CD4-positive, alpha-beta T cell (primary cell): ENCODE measurements around the gene OR10H4. TPM values are rescaled to one million over a fixed set of nuclear protein-coding genes. Genes with fewer than 3 reads are reported as not detected.

Source experiments
- ATAC-seq: fragments of 200-7000 bp; cut with Tn5 transposase; one replicate; pipeline ENCODE4 v1.10.0; 2022; ENCODE audit warnings: mild to moderate bottlenecking; ENCODE audit not compliant: poor library complexity
- CTCF ChIA-PET: fragments of 350-600 bp; sonication (Branson Sonifier 250); formaldehyde crosslinking; loops from one replicate; lab custom pipeline; 2021; ENCODE audit warnings: antibody characterized with exemption, inconsistent platforms; lab: Charles Lee
- POLR2A ChIA-PET: fragments of 350-600 bp; sonication (Branson Sonifier 250); formaldehyde crosslinking; loops from one replicate; lab custom pipeline; 2021; ENCODE audit warnings: antibody characterized with exemption, inconsistent platforms; lab: Charles Lee
- DNase-seq, 14 experiments: peaks; one replicate each; pipeline ENCODE4 v3.0.0-alpha.2; 2013 to 2020; ENCODE audit warnings: mixed read lengths in 2 of 14
- H3K27ac ChIP-seq, 2 donors: one replicate each; pipeline versions ENCODE4 v1.5.1 to v1.7.0; 2013; ENCODE audit warnings: low read length in 2 of 2, low read depth in 1 of 2, mild to moderate bottlenecking in 1 of 2
- H3K27me3 ChIP-seq, 2 experiments: 1 replicate in 1 of 2; 2 replicates in 1 of 2; pipeline versions ENCODE4 v1.6.1 to v1.7.0; 2013; ENCODE audit warnings: low read length in 2 of 2, control low read depth in 1 of 2, mild to moderate bottlenecking in 1 of 2, moderate library complexity in 1 of 2; ENCODE audit not compliant: insufficient read depth in 2 of 2, control insufficient read depth in 1 of 2
- H3K36me3 ChIP-seq: one replicate; pipeline ENCODE4 v1.6.1; 2013; ENCODE audit warnings: low read length, control low read depth; ENCODE audit not compliant: insufficient read depth
- H3K4me1 ChIP-seq: one replicate; pipeline ENCODE4 v1.6.1; 2013; ENCODE audit warnings: low read length, control low read depth; ENCODE audit not compliant: insufficient read depth
- H3K4me3 ChIP-seq: one replicate; pipeline ENCODE4 v1.5.1; 2013; ENCODE audit warnings: mild to moderate bottlenecking, low read length, moderate library complexity
- H3K9me3 ChIP-seq, 2 experiments: 1 replicate in 1 of 2; 2 replicates in 1 of 2; pipeline versions ENCODE4 v1.6.1 to v1.7.0; 2013; ENCODE audit warnings: low read length in 2 of 2, mild to moderate bottlenecking in 2 of 2, control low read depth in 1 of 2, moderate library complexity in 1 of 2; ENCODE audit not compliant: control insufficient read depth in 1 of 2, insufficient read depth in 1 of 2
- H3K27ac Mint-ChIP-seq: one replicate; pipeline ENCODE4 v1.8.0; 2020; ENCODE audit warnings: mixed read lengths
- H3K27me3 Mint-ChIP-seq: one replicate; pipeline ENCODE4 v1.8.0; 2021; ENCODE audit warnings: mixed read lengths
- H3K36me3 Mint-ChIP-seq: one replicate; pipeline ENCODE4 v1.8.0; 2021; ENCODE audit warnings: low read depth, mixed read lengths
- H3K4me1 Mint-ChIP-seq: one replicate; pipeline ENCODE4 v1.8.0; 2021; ENCODE audit warnings: low read depth, mixed read lengths
- H3K4me3 Mint-ChIP-seq: one replicate; pipeline ENCODE4 v1.8.0; 2020; ENCODE audit warnings: mild to moderate bottlenecking, mixed read lengths
- H3K9me3 Mint-ChIP-seq: one replicate; pipeline ENCODE4 v1.8.0; 2020; ENCODE audit warnings: mixed read lengths
- intact Hi-C, 2 experiments: fragments of 100-400 bp; cut with DNase I in 1 of 2; cut with micrococcal nuclease in 1 of 2; formaldehyde crosslinking; loops; one replicate each; pipeline versions ENCODE4 v1.15.1 to v1.9.0; 2023 to 2025; cut with DNase I, micrococcal nuclease
- total RNA-seq, 174 experiments: library from RNA in 2 of 174; stranded (reverse) in 2 of 174; gene quantifications; one replicate each; pipeline ENCODE4 v1.2.3 and lab custom pipeline; 2021 to 2026
- TF ChIP-seq, protein P1 (sequence below): fragments of 200-600 bp; IDR thresholded peaks from one replicate; pipeline ENCODE4 v1.8.0; 2022; ENCODE audit warnings: antibody characterized with exemption, mild to moderate bottlenecking

Gene OR10H4
- total RNA-seq, 2 experiments from 2014 or later: not detected

DNA sequence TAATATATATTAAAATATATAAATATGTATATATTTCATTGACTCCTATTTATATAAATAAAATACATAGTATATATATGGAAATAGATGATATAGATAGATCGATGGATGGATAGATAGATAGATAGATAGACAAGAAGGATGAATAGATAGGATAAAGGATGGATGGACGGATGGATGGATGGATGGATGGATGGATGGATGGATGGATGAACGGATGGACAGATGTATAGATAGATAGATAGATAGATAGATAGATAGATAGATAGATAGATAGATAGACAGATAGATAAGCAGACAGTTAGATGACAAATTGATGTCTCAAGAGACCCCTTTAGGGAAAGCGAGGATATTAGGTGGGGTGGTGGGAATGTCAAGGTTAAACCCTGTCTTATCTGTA lies 29.6 kb upstream of the OR10H4 start:
- Mint-ChIP-seq H3K4me3 (no peak overlapping the region), H3K27me3 (peaks cover 69% of the 10 kb centered on the region)
- POLR2A ChIA-PET: no interaction called here

DNA sequence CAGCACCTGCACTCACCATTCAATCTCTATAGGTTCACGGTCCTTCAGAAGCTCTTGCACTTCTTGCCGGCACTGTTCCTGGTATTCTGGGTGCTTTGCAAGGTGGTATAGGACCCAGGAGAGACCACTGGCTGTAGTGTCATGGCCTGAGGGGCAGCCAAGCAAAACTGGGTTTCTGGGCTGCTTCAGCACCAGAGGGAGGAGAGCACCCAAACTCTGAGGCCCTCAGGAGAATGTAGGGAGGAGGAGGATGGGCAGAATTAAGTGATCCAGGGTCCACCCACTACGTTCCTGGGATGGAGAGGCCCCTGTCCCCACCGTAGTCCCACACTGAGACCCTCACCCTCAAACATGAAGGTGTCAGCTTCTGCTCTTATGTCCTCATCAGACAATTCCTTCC lies 26.8 kb upstream of the OR10H4 start:
- Mint-ChIP-seq H3K36me3 (no peaks in the 10 kb centered on the region), H3K27me3 (peaks cover 77% of the 10 kb centered on the region), H3K4me3 (no peak overlapping the region), H3K9me3 (no peaks in the 10 kb centered on the region), H3K4me1 (no peaks in the 10 kb centered on the region), H3K27ac (no peak overlapping the region)
- Histone ChIP-seq H3K9me3 (no peaks in the 10 kb centered on the region), H3K27me3 (peaks cover 25 to 29% of the 10 kb centered on the region in 2 experiments), H3K4me3 (no peak overlapping the region), H3K27ac (no peak overlapping the region), H3K36me3 (no peaks in the 10 kb centered on the region), H3K4me1 (no peaks in the 10 kb centered on the region)
- TF ChIP-seq, protein P1, sequence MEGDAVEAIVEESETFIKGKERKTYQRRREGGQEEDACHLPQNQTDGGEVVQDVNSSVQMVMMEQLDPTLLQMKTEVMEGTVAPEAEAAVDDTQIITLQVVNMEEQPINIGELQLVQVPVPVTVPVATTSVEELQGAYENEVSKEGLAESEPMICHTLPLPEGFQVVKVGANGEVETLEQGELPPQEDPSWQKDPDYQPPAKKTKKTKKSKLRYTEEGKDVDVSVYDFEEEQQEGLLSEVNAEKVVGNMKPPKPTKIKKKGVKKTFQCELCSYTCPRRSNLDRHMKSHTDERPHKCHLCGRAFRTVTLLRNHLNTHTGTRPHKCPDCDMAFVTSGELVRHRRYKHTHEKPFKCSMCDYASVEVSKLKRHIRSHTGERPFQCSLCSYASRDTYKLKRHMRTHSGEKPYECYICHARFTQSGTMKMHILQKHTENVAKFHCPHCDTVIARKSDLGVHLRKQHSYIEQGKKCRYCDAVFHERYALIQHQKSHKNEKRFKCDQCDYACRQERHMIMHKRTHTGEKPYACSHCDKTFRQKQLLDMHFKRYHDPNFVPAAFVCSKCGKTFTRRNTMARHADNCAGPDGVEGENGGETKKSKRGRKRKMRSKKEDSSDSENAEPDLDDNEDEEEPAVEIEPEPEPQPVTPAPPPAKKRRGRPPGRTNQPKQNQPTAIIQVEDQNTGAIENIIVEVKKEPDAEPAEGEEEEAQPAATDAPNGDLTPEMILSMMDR: no peak
- ATAC-seq (no peak), DNase-seq (no peak)
- POLR2A ChIA-PET: no interaction called here
- CTCF ChIA-PET: no interaction called here
- intact Hi-C loops: no loop called here

More for the DNA sequence above, 29.6 kb upstream of the OR10H4 start:
- Histone ChIP-seq H3K27ac (no peak overlapping the region), H3K27me3 (peaks cover 17 to 19% of the 10 kb centered on the region in 2 experiments), H3K36me3 (no peaks in the 10 kb centered on the region), H3K4me3 (no peak overlapping the region), H3K4me1 (no peaks in the 10 kb centered on the region), H3K9me3 (peaks cover 6 to 11% of the 10 kb centered on the region in 2 experiments)
- no peak for DNase-seq
- Mint-ChIP-seq H3K4me1 (no peaks in the 10 kb centered on the region), H3K36me3 (no peaks in the 10 kb centered on the region), H3K27ac (no peak overlapping the region), H3K9me3 (peaks cover 3% of the 10 kb centered on the region)
- ATAC-seq: no peak
- TF ChIP-seq, protein P1: no peak
- CTCF ChIA-PET: no interaction called here
- intact Hi-C loops: no loop called here

DNA sequence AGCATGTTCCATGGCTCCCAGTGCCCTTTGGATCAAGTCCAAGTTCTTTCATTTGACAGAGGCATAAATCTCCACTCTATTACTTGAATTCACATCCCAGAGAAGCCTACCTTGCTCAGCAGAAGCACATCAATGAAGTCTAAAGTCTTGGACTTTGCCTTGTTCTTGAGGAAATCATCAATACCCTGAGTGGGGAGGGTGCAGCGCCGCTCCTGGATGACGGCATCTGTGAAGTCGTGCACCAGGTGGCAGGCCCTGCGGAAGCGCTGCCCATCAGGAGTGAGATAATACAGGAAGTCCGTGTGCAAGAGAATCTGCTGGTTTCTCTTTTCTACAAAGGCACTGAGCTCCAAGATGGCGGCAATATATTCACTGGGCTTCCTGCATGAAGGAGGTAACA lies 25.1 kb upstream of the OR10H4 start:
- no peaks in the 10 kb centered on the region for H3K36me3 ChIP-seq
- intact Hi-C loops: no loop called here
- H3K27me3 ChIP-seq: peaks cover 37 to 38% of the 10 kb centered on the region in 2 experiments
- H3K27me3 Mint-ChIP-seq: peaks cover 79% of the 10 kb centered on the region
- no peak for DNase-seq
- ATAC-seq: no peak
- no peaks in the 10 kb centered on the region for H3K9me3 ChIP-seq
- CTCF ChIA-PET: interaction anchor here (0.6 kb wide), 1 partner anchor 273 kb away, joined by 3 read pairs; no protein-coding TSS in a partner anchor
- POLR2A ChIA-PET: no interaction called here
- no peaks in the 10 kb centered on the region for H3K36me3 Mint-ChIP-seq
- H3K4me3 Mint-ChIP-seq: no peak overlapping the region
- no peaks in the 10 kb centered on the region for H3K4me1 Mint-ChIP-seq
- no peak overlapping the region for H3K27ac Mint-ChIP-seq
- H3K4me1 ChIP-seq: no peaks in the 10 kb centered on the region
- no peak overlapping the region for H3K27ac ChIP-seq
- TF ChIP-seq, protein P1: no peak
- no peak overlapping the region for H3K4me3 ChIP-seq
- no peaks in the 10 kb centered on the region for H3K9me3 Mint-ChIP-seq
